Measurements from ENCODE around the gene SGSM2. TPM values are rescaled to one million over a fixed set of nuclear protein-coding genes. Genes with fewer than 3 reads are reported as not detected.
"Not testable (repeated sequence)": the region's sequence is repeated elsewhere in the genome, so short reads cannot be mapped to it uniquely, and the experiment has no call there.

The SGSM2 gene
- total and polyA plus RNA-seq, 2 of the 13 experiments (the other 11 are each of a cell fraction or from before 2014, with no cell fraction given): 30.4 to 51.3 TPM

- H3K4me2 ChIP-seq (ENCODE audit: low read depth, low read length); H3K4me3 ChIP-seq (replicated peaks in 1 of 3; ENCODE audit: insufficient read depth in 1 of 3, low read depth in 2 of 3, low read length in 3 of 3); H3K36me3 ChIP-seq (replicated peaks in 1 of 2; ENCODE audit: control insufficient read depth in 1 of 2, insufficient read depth in 2 of 2, low read length in 2 of 2); DNase-seq (ENCODE audit: low spot score); H2AFZ ChIP-seq (ENCODE audit: low read length); H3K27me3 ChIP-seq (ENCODE audit: control insufficient read depth in 1 of 2, insufficient read depth in 2 of 2, low read length in 2 of 2); ATAC-seq; H3K27ac ChIP-seq (ENCODE audit: extremely low read length, insufficient read depth, low read length); H3K4me1 ChIP-seq (ENCODE audit: insufficient read depth, low read length); BruUV-seq (replicated peaks); H4K20me1 ChIP-seq (ENCODE audit: insufficient read depth, low read length); FAIRE-seq; CTCF ChIA-PET (ENCODE audit: low intra/inter-chr PET ratio, low total read pairs); intact Hi-C loops (cut with micrococcal nuclease; ENCODE audit: unreplicated experiment); POLR2A ChIA-PET; H3K9ac ChIP-seq (ENCODE audit: insufficient read depth, low read depth, low read length); H3K9me3 ChIP-seq (ENCODE audit: low read length); H3K79me2 ChIP-seq (ENCODE audit: insufficient read depth, low read length); in situ Hi-C loops (cut with HindIII; ENCODE audit: extremely low pct_ligation_motif_present, low pct_unique_long_range_greater_than_20kb): not testable (repeated sequence)
- WGBS (ENCODE audit: low lambda C conversion rate): 95% methylated on average over 7 of the region's 7 CpGs
Measured at GRCh38 chr17:2316916-2317205, 20.4 kb upstream of the SGSM2 start.

GRCh38 chr17:2317796-2318195, 19.5 kb upstream of the SGSM2 start:
- intact Hi-C loops (cut with micrococcal nuclease; ENCODE audit: unreplicated experiment) (no loop called here), in situ Hi-C loops (cut with HindIII; ENCODE audit: extremely low pct_ligation_motif_present, low pct_unique_long_range_greater_than_20kb) (no loop called here)
- ChIA-PET POLR2A (no interaction called here), CTCF (ENCODE audit: low intra/inter-chr PET ratio, low total read pairs) (no interaction called here)
- H3K27me3 ChIP-seq (ENCODE audit: control insufficient read depth in 1 of 2, insufficient read depth in 2 of 2, low read length in 2 of 2): no peaks in the 10 kb centered on the region
- DNase-seq (ENCODE audit: low spot score) (no peak), FAIRE-seq (no peak), ATAC-seq (no peak; the same call in 2 of the 3 replicates)
- H3K4me1 ChIP-seq (ENCODE audit: insufficient read depth, low read length): no peaks in the 10 kb centered on the region
- H3K4me3 ChIP-seq (replicated peaks in 1 of 3; ENCODE audit: insufficient read depth in 1 of 3, low read depth in 2 of 3, low read length in 3 of 3): no peak overlapping the region
- H2AFZ ChIP-seq (ENCODE audit: low read length): no peak overlapping the region
- H4K20me1 ChIP-seq (ENCODE audit: insufficient read depth, low read length): no peaks in the 10 kb centered on the region
- H3K27ac ChIP-seq (ENCODE audit: extremely low read length, insufficient read depth, low read length): no peak overlapping the region
- no peak overlapping the region for H3K9ac ChIP-seq (ENCODE audit: insufficient read depth, low read depth, low read length)
- no peak overlapping the region for H3K4me2 ChIP-seq (ENCODE audit: low read depth, low read length)
- H3K79me2 ChIP-seq (ENCODE audit: insufficient read depth, low read length): no peaks in the 10 kb centered on the region
- no peaks in the 10 kb centered on the region for H3K9me3 ChIP-seq (ENCODE audit: low read length)
- BruUV-seq (replicated peaks): no TSS peak
- 96% methylated on average over 3 of the region's 3 CpGs for WGBS (ENCODE audit: low lambda C conversion rate)
- peaks cover 0 to under 1% of the 10 kb centered on the region in 2 experiments; a peak in 2 of 5 replicates for H3K36me3 ChIP-seq (replicated peaks in 1 of 2; ENCODE audit: control insufficient read depth in 1 of 2, insufficient read depth in 2 of 2, low read length in 2 of 2)
- TF ChIP-seq FOXO4 (CRISPR knock-in tag; conservative IDR thresholded peaks at IDR 0.05): no peak
- TF ChIP-seq SETDB1 (CRISPR knock-in tag; IDR thresholded peaks at IDR 0.05; ENCODE audit: borderline replicate concordance): no peak

Measured in HepG2 (cell line).